HFF-Myc (cell line): ENCODE results near the gene PTH2R.

ENCODE experiments used
- DNase-seq: peaks from one replicate; pipeline ENCODE4 v3.0.0-alpha.2; 2011; ENCODE audit warnings: low read depth; ENCODE audit errors: extremely low read depth
- H3K4me3 ChIP-seq: replicated peaks from 2 replicates; pipeline ENCODE4 v1.5.1; 2011; ENCODE audit warnings: low read depth, mild to moderate bottlenecking, control low read depth, low read length
- CTCF ChIP-seq: IDR thresholded peaks from 2 replicates; pipeline ENCODE4 v1.5.1; 2012; ENCODE audit warnings: mild to moderate bottlenecking, low read depth, low read length, control low read depth; ENCODE audit errors: missing control alignments

The PTH2R gene

DNA sequence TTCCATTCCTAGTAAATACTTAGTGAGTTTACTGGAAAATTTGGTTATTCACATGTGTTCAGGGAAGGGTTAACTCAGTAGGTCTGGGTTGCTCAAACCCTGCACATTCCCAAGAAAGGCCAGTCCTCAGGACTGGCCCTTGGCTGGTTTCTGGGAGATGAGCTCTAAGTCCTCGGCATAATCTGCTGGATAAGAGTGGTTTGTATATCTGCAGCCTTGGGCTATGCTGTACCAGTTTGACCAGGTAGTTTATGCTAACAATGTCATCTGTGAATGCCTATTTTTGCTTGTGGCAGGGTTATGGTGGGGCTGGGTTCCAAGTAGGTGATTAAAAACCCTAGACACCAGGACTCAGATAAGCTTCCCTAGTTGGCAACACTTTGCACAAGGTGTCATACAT lies 7.4 kb upstream of the PTH2R start:
- TF ChIP-seq CTCF: no peak
- no peak overlapping the region for H3K4me3 ChIP-seq
- DNase-seq: no peak

- no peak overlapping the region for H3K4me3 ChIP-seq
- peak; percentile 17 for TF ChIP-seq CTCF
- DNase-seq: no peak
Observed at GRCh38 chr2:208407667-208408066, 1.1 kb downstream of the PTH2R start.

DNA sequence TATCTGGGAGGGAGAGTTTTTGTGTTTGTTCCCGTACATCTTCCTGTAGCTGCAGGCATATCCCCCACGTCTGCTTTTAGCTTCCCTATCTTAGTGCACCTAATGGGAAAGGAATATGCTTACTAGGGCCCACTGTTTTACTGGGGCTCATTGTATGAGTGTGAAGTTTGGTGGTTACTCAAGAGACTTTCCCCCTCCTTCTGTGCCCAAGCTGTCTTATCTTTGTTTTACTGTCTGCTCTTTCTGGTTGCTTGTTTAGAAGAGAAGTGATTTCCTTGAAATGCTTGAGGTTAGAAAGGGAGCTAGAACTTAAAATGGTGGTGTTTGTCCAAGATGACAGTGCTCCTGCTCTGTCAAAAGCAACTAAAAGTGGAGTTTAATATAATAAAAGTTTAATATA lies 7.3 kb downstream of the PTH2R start:
- H3K4me3 ChIP-seq: no peak overlapping the region
- no peak for DNase-seq
- no peak for TF ChIP-seq CTCF

DNA sequence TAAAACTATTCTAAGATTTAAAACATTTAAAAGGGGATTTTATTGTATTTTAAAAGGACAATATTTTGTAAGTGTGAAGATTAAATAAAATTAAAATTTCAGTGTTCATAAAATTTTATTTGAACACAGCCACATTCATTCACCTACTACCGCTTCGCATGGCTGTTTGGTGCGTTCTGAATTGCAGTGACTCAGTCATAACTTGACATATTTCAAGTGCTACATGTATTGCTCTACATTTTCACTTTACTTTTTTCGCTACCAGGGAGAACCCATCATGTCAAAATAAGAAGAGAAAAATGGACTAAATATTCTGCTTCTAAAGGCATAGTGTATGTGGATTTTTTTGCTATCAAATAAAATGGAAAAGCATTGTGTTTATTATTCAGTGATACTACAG lies 8.7 kb downstream of the PTH2R start:
- no peak for DNase-seq
- TF ChIP-seq CTCF: no peak
- no peak overlapping the region for H3K4me3 ChIP-seq

GRCh38 chr2:208415897-208416296 lies 9.3 kb downstream of the PTH2R start:
- no peak for DNase-seq
- H3K4me3 ChIP-seq: no peak overlapping the region
- no peak for TF ChIP-seq CTCF

DNA sequence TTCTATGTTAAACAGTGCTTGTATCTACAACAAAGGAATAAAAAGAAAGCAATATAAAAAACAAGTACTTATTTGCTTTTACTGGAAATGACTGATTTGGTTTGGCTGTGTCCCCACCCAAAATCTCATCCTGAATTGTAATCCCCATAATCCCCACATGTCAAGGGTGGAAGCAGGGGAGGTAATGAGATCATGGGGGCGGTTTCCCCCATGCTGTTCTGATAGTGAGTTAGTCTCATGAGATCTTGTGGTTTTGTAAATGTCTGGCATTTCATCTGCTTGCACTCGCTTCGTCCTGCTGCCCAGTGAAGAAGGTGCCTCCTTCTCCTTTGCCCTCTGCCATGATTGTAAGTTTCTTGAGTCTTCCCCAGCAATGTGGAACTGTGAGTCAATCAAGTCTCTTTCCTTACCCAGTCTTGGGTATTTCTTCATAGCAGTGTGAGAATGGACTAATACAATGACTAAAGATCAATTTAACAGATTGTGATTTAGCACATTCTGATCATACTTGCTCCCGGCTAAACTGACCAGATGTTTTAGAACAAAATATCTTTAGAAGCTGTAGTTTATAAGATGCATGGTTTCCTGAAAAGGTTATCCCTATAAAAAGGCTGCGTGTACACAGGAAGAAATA lies 19.9 kb downstream of the PTH2R start:
- no peak for TF ChIP-seq CTCF
- H3K4me3 ChIP-seq: no peak overlapping the region
- no peak for DNase-seq

- H3K4me3 ChIP-seq: no peak overlapping the region
- no peak for DNase-seq
- no peak for TF ChIP-seq CTCF
Observed at GRCh38 chr2:208437755-208438154, 31.2 kb downstream of the PTH2R start.
